GM10847 (cell line): ENCODE measurements around the gene NAGLU.

Experiments used
- POLR2A ChIP-seq: IDR thresholded peaks from 2 replicates; pipeline ENCODE4 v1.6.1; 2011; ENCODE audit not compliant: insufficient read length; ENCODE audit errors: extremely low read depth

Gene NAGLU

GRCh38 chr17:42518046-42518754 is 17.8 kb upstream of the NAGLU start:
- TF ChIP-seq POLR2A, result no peak

DNA sequence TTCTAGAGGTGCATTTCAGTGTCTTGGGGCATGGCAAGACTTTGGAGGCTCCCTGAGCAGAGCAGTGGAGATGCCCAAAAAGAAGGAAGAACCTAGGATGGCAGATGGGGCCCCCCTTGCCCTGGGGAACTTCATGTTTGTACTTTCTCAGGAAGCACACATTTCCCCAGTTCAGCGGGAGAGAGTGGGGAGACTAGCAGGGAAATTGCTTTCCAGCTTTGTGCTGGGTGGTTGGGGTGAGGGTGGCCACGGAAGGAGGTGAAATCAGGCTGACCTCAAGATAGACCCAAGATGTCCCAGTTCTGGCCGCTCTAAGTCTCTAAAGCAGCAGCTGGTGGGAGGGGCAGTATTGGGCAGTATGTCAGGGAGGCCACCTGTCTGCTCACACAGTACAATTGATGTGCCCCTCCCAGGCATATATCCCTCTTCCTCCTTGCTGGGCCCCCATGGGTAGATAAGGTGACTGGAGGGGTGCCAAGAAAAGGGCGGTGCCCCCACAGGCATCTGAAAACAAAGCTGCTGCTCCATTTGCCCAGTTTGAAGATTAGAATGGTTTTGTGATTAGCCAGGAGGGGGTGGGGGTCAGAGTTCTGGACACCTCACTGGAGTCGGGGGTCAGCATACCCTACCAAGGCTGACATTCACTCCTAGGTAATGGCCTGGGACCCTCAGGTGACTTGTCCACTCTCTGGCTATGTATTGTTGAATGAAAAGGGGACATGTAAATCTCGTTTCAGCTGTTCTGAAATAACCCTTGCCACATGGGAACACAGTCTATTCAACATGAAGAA is 17.1 kb upstream of the NAGLU start:
- no peak for TF ChIP-seq POLR2A

GRCh38 chr17:42519546-42520491 is 16.2 kb upstream of the NAGLU start:
- no peak for TF ChIP-seq POLR2A

DNA sequence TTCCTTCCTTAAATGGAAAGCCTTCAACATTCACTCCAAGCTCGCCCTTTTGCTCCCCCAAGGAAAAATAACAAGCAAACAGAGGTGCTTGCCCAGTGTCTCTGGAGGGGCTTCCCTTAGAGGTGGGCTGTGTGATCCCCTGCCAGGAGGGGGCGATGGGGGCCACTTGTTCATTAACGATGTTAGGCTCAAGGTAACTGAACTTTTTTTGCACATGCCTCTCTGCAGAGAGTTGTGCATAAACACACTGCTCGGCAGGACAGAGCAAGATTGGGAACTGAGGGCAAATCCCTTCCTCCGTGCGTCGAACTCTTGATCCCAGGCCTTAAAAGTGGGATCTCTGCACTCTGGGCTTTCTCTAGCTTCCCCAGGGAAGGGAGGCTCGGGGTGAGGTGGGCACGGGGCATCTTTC is 15.5 kb upstream of the NAGLU start:
- TF ChIP-seq POLR2A, result no peak

- TF ChIP-seq POLR2A, result no peak
Observed at GRCh38 chr17:42521036-42521435, 15.0 kb upstream of the NAGLU start.

DNA sequence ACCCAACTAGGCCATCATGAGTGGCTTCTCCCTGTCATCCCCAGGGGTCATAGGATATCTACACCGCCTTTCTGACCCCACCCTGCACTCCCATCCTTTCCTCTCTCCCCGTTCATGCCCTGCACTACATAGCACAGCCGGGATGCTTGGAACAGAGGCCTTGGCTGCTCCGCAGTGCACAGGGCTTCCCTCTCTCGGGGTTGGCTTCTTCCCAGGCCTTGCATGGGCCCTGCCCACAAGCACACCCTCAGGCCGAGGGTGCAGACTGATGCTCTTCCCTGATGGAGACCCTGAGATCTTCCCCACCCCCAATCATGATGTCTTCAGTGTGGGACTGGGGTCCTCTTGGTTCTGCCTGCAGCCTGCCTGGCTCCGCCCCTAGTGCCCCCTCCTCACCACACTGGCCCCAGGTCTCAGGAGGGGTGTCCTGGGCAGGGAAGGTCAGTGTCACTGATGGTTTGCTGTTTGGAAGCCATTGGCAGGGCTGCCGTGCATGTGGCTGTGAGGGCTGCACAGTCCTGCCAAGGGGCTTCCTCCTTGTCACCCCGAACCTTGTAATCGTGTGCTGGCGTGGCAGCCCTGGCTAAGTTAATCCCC is 14.3 kb upstream of the NAGLU start:
- TF ChIP-seq POLR2A, result no peak

- no peak for TF ChIP-seq POLR2A
Observed at GRCh38 chr17:42522263-42522790, 13.7 kb upstream of the NAGLU start.

- TF ChIP-seq POLR2A, result no peak
Observed at GRCh38 chr17:42522798-42523278, 13.2 kb upstream of the NAGLU start.

DNA sequence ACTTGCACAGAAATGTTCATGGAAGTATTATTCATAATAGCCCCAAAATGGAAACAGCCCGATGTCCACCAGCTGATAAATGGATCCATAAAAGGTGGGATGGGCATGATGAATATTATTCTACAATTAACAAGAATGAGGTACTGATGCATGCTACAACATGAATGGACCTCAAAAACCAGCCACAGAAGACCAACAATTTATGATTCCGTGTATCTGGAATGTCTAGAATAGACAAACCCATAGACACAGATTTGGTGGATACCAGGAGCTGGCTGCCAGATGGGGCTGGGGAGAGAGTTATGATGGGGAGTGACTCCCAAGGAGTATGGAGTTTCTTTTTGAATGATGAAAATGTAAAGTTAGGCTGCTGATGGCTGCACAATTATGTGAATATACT is 10.8 kb upstream of the NAGLU start:
- no peak for TF ChIP-seq POLR2A

- no peak for TF ChIP-seq POLR2A
Observed at GRCh38 chr17:42526031-42526444, 10.0 kb upstream of the NAGLU start.

DNA sequence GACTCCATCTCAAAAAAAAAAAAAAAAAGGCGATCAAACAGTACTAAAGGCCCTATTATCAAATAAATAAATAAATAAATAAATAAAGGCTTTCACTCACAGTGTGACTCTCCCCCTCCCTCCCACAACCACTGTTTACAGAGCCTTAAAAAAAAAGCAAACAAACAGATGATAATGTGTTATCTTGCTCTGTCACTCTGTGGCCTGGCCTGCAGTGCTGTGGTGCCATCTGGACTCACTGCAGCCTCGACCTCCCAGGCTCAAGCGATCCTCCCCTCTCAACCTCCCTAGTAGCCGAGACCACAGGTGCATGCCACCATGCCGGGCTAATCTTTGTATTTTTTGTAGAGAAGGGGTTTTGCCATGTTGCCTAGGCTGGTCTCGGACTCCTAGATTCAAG is 8.1 kb upstream of the NAGLU start:
- no peak for TF ChIP-seq POLR2A

GRCh38 chr17:42529061-42529460 is 7.0 kb upstream of the NAGLU start:
- TF ChIP-seq POLR2A, result no peak

- no peak for TF ChIP-seq POLR2A
Observed at GRCh38 chr17:42530952-42531454, 5.0 kb upstream of the NAGLU start.
